Astrocyte (in vitro differentiated cells and primary cell): Measurements from ENCODE around the gene MBNL2.

Experiments used
- EZH2 ChIP-seq: IDR thresholded peaks from 2 replicates; pipeline ENCODE4 v1.6.1; 2012; ENCODE audit warnings: mild to moderate bottlenecking, low read length, inconsistent platforms; ENCODE audit not compliant: insufficient read depth
- TF ChIP-seq, protein P1 (sequence below): IDR thresholded peaks from 2 replicates; pipeline ENCODE4 v1.5.1; 2011; ENCODE audit warnings: low read depth, mild to moderate bottlenecking, inconsistent platforms, low read length, moderate library complexity; ENCODE audit not compliant: insufficient read depth

DNA sequence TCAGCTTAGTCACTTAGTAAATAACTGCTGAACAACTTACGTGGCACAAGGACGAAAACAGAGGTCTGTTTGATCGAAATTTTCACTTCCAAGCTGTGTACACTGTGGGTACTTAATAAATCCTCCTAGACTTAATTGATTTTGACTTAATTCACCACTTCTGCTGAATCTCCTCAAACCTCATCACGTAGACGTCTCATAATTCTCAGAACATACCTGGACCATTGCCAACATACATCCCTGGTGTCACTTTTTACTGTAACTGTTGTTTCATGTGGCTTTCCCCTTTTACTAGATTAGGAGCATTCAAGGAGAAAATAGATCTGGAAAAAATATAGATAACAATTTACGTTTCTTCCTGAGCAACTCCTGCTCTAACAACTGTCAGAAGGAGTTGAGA is 105.0 kb downstream of the MBNL2 start:
- TF ChIP-seq, protein P1, sequence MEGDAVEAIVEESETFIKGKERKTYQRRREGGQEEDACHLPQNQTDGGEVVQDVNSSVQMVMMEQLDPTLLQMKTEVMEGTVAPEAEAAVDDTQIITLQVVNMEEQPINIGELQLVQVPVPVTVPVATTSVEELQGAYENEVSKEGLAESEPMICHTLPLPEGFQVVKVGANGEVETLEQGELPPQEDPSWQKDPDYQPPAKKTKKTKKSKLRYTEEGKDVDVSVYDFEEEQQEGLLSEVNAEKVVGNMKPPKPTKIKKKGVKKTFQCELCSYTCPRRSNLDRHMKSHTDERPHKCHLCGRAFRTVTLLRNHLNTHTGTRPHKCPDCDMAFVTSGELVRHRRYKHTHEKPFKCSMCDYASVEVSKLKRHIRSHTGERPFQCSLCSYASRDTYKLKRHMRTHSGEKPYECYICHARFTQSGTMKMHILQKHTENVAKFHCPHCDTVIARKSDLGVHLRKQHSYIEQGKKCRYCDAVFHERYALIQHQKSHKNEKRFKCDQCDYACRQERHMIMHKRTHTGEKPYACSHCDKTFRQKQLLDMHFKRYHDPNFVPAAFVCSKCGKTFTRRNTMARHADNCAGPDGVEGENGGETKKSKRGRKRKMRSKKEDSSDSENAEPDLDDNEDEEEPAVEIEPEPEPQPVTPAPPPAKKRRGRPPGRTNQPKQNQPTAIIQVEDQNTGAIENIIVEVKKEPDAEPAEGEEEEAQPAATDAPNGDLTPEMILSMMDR, result no peak
- no peak for TF ChIP-seq EZH2
